ENCODE measurements around the gene USP34. TPM values are rescaled to one million over a fixed set of nuclear protein-coding genes. Genes with fewer than 3 reads are reported as not detected.
"Not testable (repeated sequence)": the region's sequence is repeated elsewhere in the genome, so short reads cannot be mapped to it uniquely, and the experiment has no call there.

The USP34 gene
- 100 to 1,000 TPM; 130 to 180 (median 157) TPM for polyA plus RNA-seq (ENCODE audit: insufficient read depth in 1 of 5, insufficient read length in 5 of 5, low replicate concordance in 1 of 5)
- long read RNA-seq, donor 1, partial matches to known transcripts, result 156 of 169 reads
- long read RNA-seq, donor 1, other reads (novel, unspliced or antisense), result 10 of 169 reads
- long read RNA-seq, donor 2, partial matches to known transcripts, result 5 of 5 reads
- long read RNA-seq, donor 2, other reads (novel, unspliced or antisense), result 0 of 5 reads
- long read RNA-seq, donor 3, partial matches to known transcripts, result 5 of 6 reads
- long read RNA-seq, donor 3, other reads (novel, unspliced or antisense), result 0 of 6 reads
- long read RNA-seq, donor 4, partial matches to known transcripts, result 5 of 6 reads
- long read RNA-seq, donor 4, other reads (novel, unspliced or antisense), result 0 of 6 reads
- long read RNA-seq, donor 5, partial matches to known transcripts, result 11 of 13 reads
- long read RNA-seq, donor 5, other reads (novel, unspliced or antisense), result 0 of 13 reads
- long read RNA-seq, donor 6, transcript USP34-222 (2 exons, 497 nt), result major isoform, 6 of 14 reads
- long read RNA-seq, donor 6, partial matches to known transcripts, result 7 of 14 reads
- long read RNA-seq, donor 6, other reads (novel, unspliced or antisense), result 0 of 14 reads
- long read RNA-seq, donor 7, partial matches to known transcripts, result 13 of 16 reads
- long read RNA-seq, donor 7, other reads (novel, unspliced or antisense), result 0 of 16 reads
- long read RNA-seq, donor 8, partial matches to known transcripts, result 0 of 1 reads
- long read RNA-seq, donor 8, other reads (novel, unspliced or antisense), result 0 of 1 reads

GRCh38 chr2:61470965-61471904 is at the start of gene USP34:
Gene USP34, minus strand, starts transcription at chr2:61471087. Its CDS starts 395 bp downstream, at chr2:61470692.
- peak; percentile 96 to 97 for DNase-seq

- no peak for DNase-seq
Observed at GRCh38 chr2:61520261-61520660, 49.4 kb upstream of the USP34 start.

- no peak for DNase-seq
Observed at GRCh38 chr2:61512768-61513398, 42.0 kb upstream of the USP34 start.

- DNase-seq, result no peak
Observed at GRCh38 chr2:61510674-61511671, 40.1 kb upstream of the USP34 start.

GRCh38 chr2:61504949-61505348 is 34.1 kb upstream of the USP34 start:
- DNase-seq, result no peak

- no peak for DNase-seq
Observed at GRCh38 chr2:61499060-61499459, 28.2 kb upstream of the USP34 start.

GRCh38 chr2:61493523-61493942 is 22.6 kb upstream of the USP34 start:
- no peak for DNase-seq

- DNase-seq, result no peak
Observed at GRCh38 chr2:61492476-61492875, 21.6 kb upstream of the USP34 start.

GRCh38 chr2:61485281-61485680 is 14.4 kb upstream of the USP34 start:
- DNase-seq, result no peak

- DNase-seq, result no peak
Observed at GRCh38 chr2:61478086-61478485, 7.2 kb upstream of the USP34 start.

- DNase-seq, result not testable (repeated sequence)
Observed at GRCh38 chr2:61476929-61477589, 6.2 kb upstream of the USP34 start.

GRCh38 chr2:61471905-61472805 is 1.3 kb upstream of the USP34 start:
- DNase-seq, result no peak

GRCh38 chr2:61470122-61470951 is 550 bp downstream of the USP34 start:
- DNase-seq, result peak; percentile 12 to 27

- peak in 1 of 2 donors; percentile 11 for DNase-seq
Observed at GRCh38 chr2:61469424-61470121, 1.3 kb downstream of the USP34 start.

- DNase-seq, result not testable (repeated sequence)
Observed at GRCh38 chr2:61468231-61468630, 2.7 kb downstream of the USP34 start.

- DNase-seq, result no peak
Observed at GRCh38 chr2:61465045-61465444, 5.8 kb downstream of the USP34 start.

Measured in right lung (tissue), 10 donors.